ENCODE results near the gene AHNAK. TPM values are rescaled to one million over a fixed set of nuclear protein-coding genes. Genes with fewer than 3 reads are reported as not detected.

AHNAK gene
- total RNA-seq, 3 donors from 2014 or later (not counting 1 experiment from before 2014, with no cell fraction given): 623 to 740 (median 677) TPM

- Histone ChIP-seq H3K4me1 (ENCODE audit: control insufficient read depth, insufficient read depth, low read length) (peaks cover 92% of the 10 kb centered on the region), H3K27me3 (ENCODE audit: control insufficient read depth, insufficient read depth, low read length) (no peaks in the 10 kb centered on the region), H3K4me3 (ENCODE audit: low read length) (peak overlapping the region; percentile 12), H3K27ac (ENCODE audit: low read length) (peak overlapping the region; percentile 97), H3K9me3 (ENCODE audit: control insufficient read depth, insufficient read depth, low read length) (no peaks in the 10 kb centered on the region), H3K36me3 (ENCODE audit: control insufficient read depth, insufficient read depth, low read length) (peaks cover 17% of the 10 kb centered on the region)
- peaks cover 85 to 96% of the 10 kb centered on the region in 2 donors for H3K4me1 Mint-ChIP-seq
- H3K36me3 Mint-ChIP-seq: peaks cover 5% of the 10 kb centered on the region
- DNase-seq (peak; percentile 81 to 93), ATAC-seq (peak; percentile 53 to 79 (median 69))
- peak overlapping the region; percentile 97 to 98 for H3K27ac Mint-ChIP-seq
- no peaks in the 10 kb centered on the region for H3K9me3 Mint-ChIP-seq
- H3K27me3 Mint-ChIP-seq (ENCODE audit: low read depth in 2 of 2): no peaks in the 10 kb centered on the region
- WGBS (ENCODE audit: insufficient coverage): 0% methylated on average over 14 of the region's 14 CpGs
- H3K4me3 Mint-ChIP-seq: peak overlapping the region; percentile 93
- intact Hi-C loops (cut with micrococcal nuclease): loop anchor here (1.0 to 5.0 kb wide), 4 partner anchors 13 to 325 kb away; partner anchors contain the start of gene TUT1
- TF ChIP-seq CTCF (IDR thresholded peaks at IDR 0.05): no peak
Measured at GRCh38 chr11:62556108-62556874, 9.7 kb upstream of the AHNAK start.

DNA sequence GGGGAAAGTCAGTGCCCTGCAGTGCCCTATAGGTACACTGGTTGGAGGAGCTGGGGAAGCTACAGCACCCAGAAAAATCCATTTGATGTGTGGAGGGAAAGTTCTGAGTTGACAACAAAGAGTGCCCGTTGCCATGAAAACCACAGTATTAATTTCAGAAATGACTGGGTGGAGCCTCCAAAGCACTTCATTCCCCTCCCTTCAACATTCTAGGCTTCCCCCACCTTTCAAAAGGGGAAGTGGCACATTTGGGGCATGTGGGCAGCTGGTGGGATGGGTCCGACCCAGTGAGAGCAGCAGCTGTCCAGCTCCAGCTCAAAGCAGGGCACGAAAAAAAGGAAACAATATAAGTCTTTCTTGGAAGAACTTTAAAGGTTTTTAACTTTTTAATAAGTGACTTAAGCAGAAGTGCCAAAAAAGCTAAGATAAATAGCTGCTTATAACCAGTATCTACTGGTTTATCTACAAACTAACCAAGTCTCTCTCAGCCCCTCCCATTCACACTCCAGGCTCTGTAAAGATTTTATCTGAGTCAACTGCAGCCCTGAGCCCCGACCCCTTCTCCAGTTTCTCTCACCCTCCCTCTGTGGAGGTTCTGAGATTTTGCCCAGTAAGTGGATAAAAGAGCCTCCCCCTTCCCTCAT, 9.0 kb upstream of the AHNAK start:
- Histone ChIP-seq H3K36me3 (ENCODE audit: control insufficient read depth, insufficient read depth, low read length) (peaks cover 17% of the 10 kb centered on the region), H3K4me3 (ENCODE audit: low read length) (peak overlapping the region; percentile 12), H3K9me3 (ENCODE audit: control insufficient read depth, insufficient read depth, low read length) (no peaks in the 10 kb centered on the region), H3K27me3 (ENCODE audit: control insufficient read depth, insufficient read depth, low read length) (no peaks in the 10 kb centered on the region), H3K4me1 (ENCODE audit: control insufficient read depth, insufficient read depth, low read length) (peaks cover 98% of the 10 kb centered on the region), H3K27ac (ENCODE audit: low read length) (peak overlapping the region; percentile 97)
- Mint-ChIP-seq H3K9me3 (no peaks in the 10 kb centered on the region), H3K27me3 (ENCODE audit: low read depth in 2 of 2) (no peaks in the 10 kb centered on the region), H3K36me3 (peaks cover 5% of the 10 kb centered on the region), H3K4me1 (peaks cover 87 to 99% of the 10 kb centered on the region in 2 donors), H3K27ac (peak overlapping the region; percentile 97 to 98), H3K4me3 (peak overlapping the region; percentile 93)
- intact Hi-C loops (cut with micrococcal nuclease): loop anchor here (1.0 to 5.0 kb wide), 4 partner anchors 12 to 326 kb away; partner anchors contain the start of gene TUT1
- TF ChIP-seq CTCF (IDR thresholded peaks at IDR 0.05): no peak
- ATAC-seq (peak; percentile 37 to 65 (median 43)), DNase-seq (peak; percentile 65 to 95)
- 0% methylated on average over 4 of the region's 4 CpGs for WGBS (ENCODE audit: insufficient coverage)

DNA sequence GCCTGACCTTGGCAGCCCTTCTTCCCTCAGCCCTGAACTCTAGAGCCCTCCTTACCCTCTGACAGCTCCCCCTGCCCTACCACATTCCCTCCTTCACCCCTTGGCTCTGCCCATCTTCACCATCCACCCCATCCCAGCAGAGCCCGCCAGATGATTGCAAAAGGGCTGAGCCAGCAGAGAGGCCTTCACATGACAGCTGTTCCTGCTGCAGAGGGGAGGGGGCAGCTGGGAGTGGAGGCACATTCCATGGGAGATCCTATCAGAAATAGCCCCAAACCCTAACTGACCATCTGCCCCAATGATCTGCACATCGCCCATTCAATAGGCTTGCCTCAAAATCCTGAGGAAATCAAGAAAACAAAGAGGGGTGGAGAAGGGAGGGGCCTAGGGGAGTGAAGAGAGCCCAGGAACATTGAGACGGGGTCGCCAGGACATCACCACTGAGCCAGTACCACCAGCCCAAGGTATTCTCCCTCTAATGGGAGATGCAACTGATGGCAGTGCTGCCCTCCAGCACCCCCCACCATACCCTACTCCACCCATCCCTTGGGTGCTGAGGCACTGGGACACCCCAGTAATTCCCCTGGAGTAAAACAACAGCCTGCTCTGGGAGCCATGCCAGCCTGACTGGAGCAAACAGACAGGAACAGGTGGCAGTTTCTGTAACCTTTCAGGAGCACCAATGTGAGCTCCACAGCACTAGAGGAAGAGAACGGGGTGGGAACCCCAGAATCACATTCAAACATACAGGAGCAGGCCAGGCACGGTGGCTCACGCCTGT, 8.0 kb upstream of the AHNAK start:
- ATAC-seq (no peak), DNase-seq (peak in 1 of 2 donors; percentile 52)
- Histone ChIP-seq H3K9me3 (ENCODE audit: control insufficient read depth, insufficient read depth, low read length) (no peaks in the 10 kb centered on the region), H3K36me3 (ENCODE audit: control insufficient read depth, insufficient read depth, low read length) (peaks cover 8% of the 10 kb centered on the region), H3K27me3 (ENCODE audit: control insufficient read depth, insufficient read depth, low read length) (no peaks in the 10 kb centered on the region), H3K4me1 (ENCODE audit: control insufficient read depth, insufficient read depth, low read length) (peaks cover 94% of the 10 kb centered on the region), H3K4me3 (ENCODE audit: low read length) (no peak overlapping the region), H3K27ac (ENCODE audit: low read length) (peak overlapping the region; percentile 97)
- Mint-ChIP-seq H3K4me1 (peaks cover 78 to 89% of the 10 kb centered on the region in 2 donors), H3K27ac (peak overlapping the region; percentile 97 to 98), H3K9me3 (no peaks in the 10 kb centered on the region), H3K4me3 (peak overlapping the region; percentile 59), H3K27me3 (ENCODE audit: low read depth in 2 of 2) (no peaks in the 10 kb centered on the region), H3K36me3 (no peaks in the 10 kb centered on the region)
- intact Hi-C loops (cut with micrococcal nuclease): loop anchor here (5.0 kb wide), 1 partner anchor 288 kb away; no protein-coding TSS in a partner anchor
- no peak for TF ChIP-seq CTCF (IDR thresholded peaks at IDR 0.05)
- 77% methylated on average over 6 of the region's 7 CpGs for WGBS (ENCODE audit: insufficient coverage)
